ENCODE results near the gene PLCH2.

PLCH2 gene

GRCh38 chr1:2501041-2501819 is 25.1 kb downstream of the PLCH2 start:
- DNase-seq: no peak

GRCh38 chr1:2501820-2502119 is 25.7 kb downstream of the PLCH2 start:
- no peak for DNase-seq

- DNase-seq: no peak
Observed at GRCh38 chr1:2502210-2502609, 26.1 kb downstream of the PLCH2 start.

GRCh38 chr1:2502661-2503553 is 26.8 kb downstream of the PLCH2 start:
- no peak for DNase-seq

GRCh38 chr1:2503554-2504224 is 27.6 kb downstream of the PLCH2 start:
- no peak for DNase-seq

- DNase-seq: no peak
Observed at GRCh38 chr1:2504225-2504948, 28.3 kb downstream of the PLCH2 start.

- DNase-seq: no peak
Observed at GRCh38 chr1:2504949-2505272, 28.8 kb downstream of the PLCH2 start.

- DNase-seq: no peak
Observed at GRCh38 chr1:2505461-2505994, 29.4 kb downstream of the PLCH2 start.

GRCh38 chr1:2506007-2506860 is 30.1 kb downstream of the PLCH2 start:
- no peak for DNase-seq

GRCh38 chr1:2506901-2507565 is 30.9 kb downstream of the PLCH2 start:
- no peak for DNase-seq

- DNase-seq: no peak
Observed at GRCh38 chr1:2507744-2508155, 31.7 kb downstream of the PLCH2 start.

- DNase-seq: no peak
Observed at GRCh38 chr1:2508180-2508579, 32.1 kb downstream of the PLCH2 start.

- DNase-seq: no peak
Observed at GRCh38 chr1:2508751-2509150, 32.7 kb downstream of the PLCH2 start.

GRCh38 chr1:2509589-2509988 is 33.5 kb downstream of the PLCH2 start:
- DNase-seq: no peak

- no peak for DNase-seq
Observed at GRCh38 chr1:2510366-2511155, 34.5 kb downstream of the PLCH2 start.

GRCh38 chr1:2512862-2513421 is 36.9 kb downstream of the PLCH2 start:
- no peak for DNase-seq

GRCh38 chr1:2513939-2514652 is 38.0 kb downstream of the PLCH2 start:
- DNase-seq: no peak

GRCh38 chr1:2514863-2515762 is 39.0 kb downstream of the PLCH2 start:
- no peak for DNase-seq

- no peak for DNase-seq
Observed at GRCh38 chr1:2515763-2516080, 39.6 kb downstream of the PLCH2 start.
